ENCODE results near the gene SH3GL2.

The SH3GL2 gene

GRCh38 chr9:17611917-17612316, 33.1 kb downstream of the SH3GL2 start:
- no peaks in the 10 kb centered on the region for H3K36me3 ChIP-seq (ENCODE audit: insufficient read depth, low read length)
- H3K4me1 ChIP-seq (ENCODE audit: control insufficient read depth, insufficient read depth, low read length): no peaks in the 10 kb centered on the region
- H3K4me2 ChIP-seq (ENCODE audit: low read length): no peak overlapping the region
- no peak overlapping the region for H3K4me3 ChIP-seq (ENCODE audit: low read length)
- H3K27me3 ChIP-seq (ENCODE audit: control insufficient read depth, insufficient read depth, low read length): peaks cover 30% of the 10 kb centered on the region
- H3K9me3 ChIP-seq (replicated peaks; ENCODE audit: low read length): no peaks in the 10 kb centered on the region
- no peak overlapping the region for H3K9ac ChIP-seq (ENCODE audit: low read depth, low read length)

GRCh38 chr9:17613758-17614157, 34.9 kb downstream of the SH3GL2 start:
- H3K4me1 ChIP-seq (ENCODE audit: control insufficient read depth, insufficient read depth, low read length): no peaks in the 10 kb centered on the region
- no peak overlapping the region for H3K4me3 ChIP-seq (ENCODE audit: low read length)
- H3K36me3 ChIP-seq (ENCODE audit: insufficient read depth, low read length): no peaks in the 10 kb centered on the region
- peaks cover 35% of the 10 kb centered on the region for H3K27me3 ChIP-seq (ENCODE audit: control insufficient read depth, insufficient read depth, low read length)
- no peaks in the 10 kb centered on the region for H3K9me3 ChIP-seq (replicated peaks; ENCODE audit: low read length)
- no peak overlapping the region for H3K4me2 ChIP-seq (ENCODE audit: low read length)
- H3K9ac ChIP-seq (ENCODE audit: low read depth, low read length): no peak overlapping the region

- Histone ChIP-seq H3K9me3 (replicated peaks; ENCODE audit: low read length) (no peaks in the 10 kb centered on the region), H3K9ac (ENCODE audit: low read depth, low read length) (no peak overlapping the region), H3K4me2 (ENCODE audit: low read length) (no peak overlapping the region), H3K4me1 (ENCODE audit: control insufficient read depth, insufficient read depth, low read length) (no peaks in the 10 kb centered on the region), H3K4me3 (ENCODE audit: low read length) (no peak overlapping the region), H3K36me3 (ENCODE audit: insufficient read depth, low read length) (no peaks in the 10 kb centered on the region), H3K27me3 (ENCODE audit: control insufficient read depth, insufficient read depth, low read length) (peaks cover 35% of the 10 kb centered on the region)
Observed at GRCh38 chr9:17614250-17614649, 35.4 kb downstream of the SH3GL2 start.

DNA sequence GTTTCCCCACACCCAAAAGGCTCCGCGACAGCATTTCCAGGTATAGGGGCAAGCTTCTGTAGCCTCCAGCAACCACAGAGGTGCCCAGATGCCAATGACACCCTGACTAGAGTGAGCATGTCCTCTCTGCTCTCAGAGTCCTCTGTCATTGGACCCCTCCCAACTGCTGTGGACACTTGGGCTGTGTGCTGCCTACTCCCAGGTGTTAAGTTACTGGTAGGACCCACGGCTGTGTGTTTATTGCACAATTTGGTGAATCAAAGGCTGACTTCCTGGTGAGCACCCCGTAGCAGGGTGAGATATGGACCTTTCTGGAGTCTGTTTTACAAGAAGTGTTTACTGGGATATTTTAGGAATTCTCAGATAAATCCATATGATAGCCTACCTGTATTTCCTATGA, 36.0 kb downstream of the SH3GL2 start:
- Histone ChIP-seq H3K4me2 (ENCODE audit: low read length) (no peak overlapping the region), H3K4me1 (ENCODE audit: control insufficient read depth, insufficient read depth, low read length) (no peaks in the 10 kb centered on the region), H3K9me3 (replicated peaks; ENCODE audit: low read length) (no peaks in the 10 kb centered on the region), H3K36me3 (ENCODE audit: insufficient read depth, low read length) (no peaks in the 10 kb centered on the region), H3K27me3 (ENCODE audit: control insufficient read depth, insufficient read depth, low read length) (peaks cover 35% of the 10 kb centered on the region), H3K9ac (ENCODE audit: low read depth, low read length) (no peak overlapping the region), H3K4me3 (ENCODE audit: low read length) (no peak overlapping the region)

GRCh38 chr9:17622141-17622540, 43.3 kb downstream of the SH3GL2 start:
- Histone ChIP-seq H3K36me3 (ENCODE audit: insufficient read depth, low read length) (no peaks in the 10 kb centered on the region), H3K4me3 (ENCODE audit: low read length) (no peak overlapping the region), H3K4me1 (ENCODE audit: control insufficient read depth, insufficient read depth, low read length) (no peaks in the 10 kb centered on the region), H3K9me3 (replicated peaks; ENCODE audit: low read length) (no peaks in the 10 kb centered on the region), H3K4me2 (ENCODE audit: low read length) (no peak overlapping the region), H3K9ac (ENCODE audit: low read depth, low read length) (no peak overlapping the region), H3K27me3 (ENCODE audit: control insufficient read depth, insufficient read depth, low read length) (peaks cover 5% of the 10 kb centered on the region)

GRCh38 chr9:17622749-17623148, 43.9 kb downstream of the SH3GL2 start:
- Histone ChIP-seq H3K4me2 (ENCODE audit: low read length) (no peak overlapping the region), H3K4me3 (ENCODE audit: low read length) (no peak overlapping the region), H3K9ac (ENCODE audit: low read depth, low read length) (no peak overlapping the region), H3K4me1 (ENCODE audit: control insufficient read depth, insufficient read depth, low read length) (no peaks in the 10 kb centered on the region), H3K36me3 (ENCODE audit: insufficient read depth, low read length) (no peaks in the 10 kb centered on the region), H3K27me3 (ENCODE audit: control insufficient read depth, insufficient read depth, low read length) (peaks cover 3% of the 10 kb centered on the region), H3K9me3 (replicated peaks; ENCODE audit: low read length) (no peaks in the 10 kb centered on the region)

DNA sequence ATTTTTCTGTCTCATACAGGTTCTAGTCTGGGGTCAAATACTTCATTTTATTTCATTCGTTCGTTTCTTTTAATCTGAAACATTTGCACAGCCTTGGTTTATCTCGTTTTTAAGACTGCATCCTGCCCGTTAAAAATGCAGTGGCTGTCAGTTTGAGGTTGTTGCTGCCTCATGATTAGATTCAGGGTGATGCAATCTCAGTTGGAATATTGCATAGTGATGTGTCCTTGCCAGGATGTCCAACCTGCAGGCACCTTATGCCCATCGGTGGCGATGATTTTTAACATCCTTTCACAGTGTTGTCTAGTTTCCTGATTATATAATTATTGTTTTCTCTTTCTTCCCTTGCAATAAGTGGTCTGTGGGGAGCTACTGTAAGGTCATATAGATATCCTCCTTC, 45.1 kb downstream of the SH3GL2 start:
- no peaks in the 10 kb centered on the region for H3K36me3 ChIP-seq (ENCODE audit: insufficient read depth, low read length)

GRCh38 chr9:17624571-17624970, 45.7 kb downstream of the SH3GL2 start:
- Histone ChIP-seq H3K4me2 (ENCODE audit: low read length) (no peak overlapping the region), H3K36me3 (ENCODE audit: insufficient read depth, low read length) (no peaks in the 10 kb centered on the region), H3K4me1 (ENCODE audit: control insufficient read depth, insufficient read depth, low read length) (no peaks in the 10 kb centered on the region), H3K9me3 (replicated peaks; ENCODE audit: low read length) (no peaks in the 10 kb centered on the region), H3K27me3 (ENCODE audit: control insufficient read depth, insufficient read depth, low read length) (no peaks in the 10 kb centered on the region), H3K4me3 (ENCODE audit: low read length) (no peak overlapping the region), H3K9ac (ENCODE audit: low read depth, low read length) (no peak overlapping the region)

More for the DNA sequence above, 45.1 kb downstream of the SH3GL2 start:
- no peak overlapping the region for H3K4me2 ChIP-seq (ENCODE audit: low read length)
- no peak overlapping the region for H3K4me3 ChIP-seq (ENCODE audit: low read length)
- no peaks in the 10 kb centered on the region for H3K9me3 ChIP-seq (replicated peaks; ENCODE audit: low read length)
- no peak overlapping the region for H3K9ac ChIP-seq (ENCODE audit: low read depth, low read length)
- no peaks in the 10 kb centered on the region for H3K4me1 ChIP-seq (ENCODE audit: control insufficient read depth, insufficient read depth, low read length)
- no peaks in the 10 kb centered on the region for H3K27me3 ChIP-seq (ENCODE audit: control insufficient read depth, insufficient read depth, low read length)

GRCh38 chr9:17625644-17626388, 47.0 kb downstream of the SH3GL2 start:
- Histone ChIP-seq H3K9ac (ENCODE audit: low read depth, low read length) (no peak overlapping the region), H3K4me2 (ENCODE audit: low read length) (no peak overlapping the region), H3K4me3 (ENCODE audit: low read length) (no peak overlapping the region), H3K9me3 (replicated peaks; ENCODE audit: low read length) (no peaks in the 10 kb centered on the region), H3K36me3 (ENCODE audit: insufficient read depth, low read length) (no peaks in the 10 kb centered on the region), H3K27me3 (ENCODE audit: control insufficient read depth, insufficient read depth, low read length) (no peaks in the 10 kb centered on the region), H3K4me1 (ENCODE audit: control insufficient read depth, insufficient read depth, low read length) (no peaks in the 10 kb centered on the region)

DNA sequence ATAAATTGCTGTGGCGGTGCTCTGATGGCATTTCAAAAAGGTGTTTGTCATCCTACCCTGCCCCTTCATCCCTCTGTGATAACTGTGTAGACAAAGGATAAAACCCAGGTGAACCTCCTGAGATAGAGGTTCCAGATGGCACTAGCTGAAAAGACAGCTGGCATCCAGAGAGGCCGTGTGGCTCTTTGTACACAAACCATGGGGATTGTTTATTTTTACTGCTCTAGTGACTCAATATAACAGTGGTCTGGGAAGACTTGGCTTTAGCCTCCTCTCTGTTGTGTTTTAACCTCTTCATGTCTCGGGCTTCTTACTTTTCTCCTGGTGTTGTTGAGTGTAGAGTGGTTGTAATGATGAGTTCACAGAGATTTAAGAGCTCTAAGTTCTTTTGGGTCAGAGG, 48.8 kb downstream of the SH3GL2 start:
- Histone ChIP-seq H3K4me2 (ENCODE audit: low read length) (no peak overlapping the region), H3K4me1 (ENCODE audit: control insufficient read depth, insufficient read depth, low read length) (no peaks in the 10 kb centered on the region), H3K9ac (ENCODE audit: low read depth, low read length) (no peak overlapping the region), H3K9me3 (replicated peaks; ENCODE audit: low read length) (no peaks in the 10 kb centered on the region), H3K27me3 (ENCODE audit: control insufficient read depth, insufficient read depth, low read length) (no peaks in the 10 kb centered on the region), H3K36me3 (ENCODE audit: insufficient read depth, low read length) (no peaks in the 10 kb centered on the region), H3K4me3 (ENCODE audit: low read length) (no peak overlapping the region)

DNA sequence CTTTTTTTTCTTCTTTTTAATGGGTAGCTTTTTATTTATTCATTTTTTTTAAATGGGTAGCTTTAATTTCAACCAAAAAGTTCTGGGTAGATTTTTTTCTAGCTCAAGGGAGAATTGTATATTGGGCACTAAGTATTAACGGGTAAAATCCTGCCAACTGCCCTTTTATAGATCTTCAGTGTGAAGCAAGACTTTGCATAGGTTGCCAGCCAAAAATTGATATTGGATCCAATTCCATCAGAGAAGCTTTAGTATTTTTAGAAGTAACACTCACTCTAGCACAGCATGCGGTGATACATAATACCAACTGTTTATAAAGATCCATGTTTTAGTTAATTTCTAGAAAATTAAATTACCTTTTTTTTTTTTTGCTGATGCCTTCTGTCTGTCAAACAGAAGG, 49.8 kb downstream of the SH3GL2 start:
- no peaks in the 10 kb centered on the region for H3K36me3 ChIP-seq (ENCODE audit: insufficient read depth, low read length)
- H3K4me3 ChIP-seq (ENCODE audit: low read length): no peak overlapping the region
- no peaks in the 10 kb centered on the region for H3K27me3 ChIP-seq (ENCODE audit: control insufficient read depth, insufficient read depth, low read length)
- no peaks in the 10 kb centered on the region for H3K9me3 ChIP-seq (replicated peaks; ENCODE audit: low read length)
- no peak overlapping the region for H3K9ac ChIP-seq (ENCODE audit: low read depth, low read length)
- H3K4me2 ChIP-seq (ENCODE audit: low read length): no peak overlapping the region
- H3K4me1 ChIP-seq (ENCODE audit: control insufficient read depth, insufficient read depth, low read length): no peaks in the 10 kb centered on the region

- no peak overlapping the region for H3K9ac ChIP-seq (ENCODE audit: low read depth, low read length)
- H3K9me3 ChIP-seq (replicated peaks; ENCODE audit: low read length): no peaks in the 10 kb centered on the region
- H3K4me3 ChIP-seq (ENCODE audit: low read length): no peak overlapping the region
- H3K4me1 ChIP-seq (ENCODE audit: control insufficient read depth, insufficient read depth, low read length): no peaks in the 10 kb centered on the region
- no peaks in the 10 kb centered on the region for H3K27me3 ChIP-seq (ENCODE audit: control insufficient read depth, insufficient read depth, low read length)
- H3K4me2 ChIP-seq (ENCODE audit: low read length): no peak overlapping the region
- no peaks in the 10 kb centered on the region for H3K36me3 ChIP-seq (ENCODE audit: insufficient read depth, low read length)
Observed at GRCh38 chr9:17630531-17630949, 51.7 kb downstream of the SH3GL2 start.

Measured in skeletal muscle satellite cell (primary cell).